ENCODE data around the gene UBAC1.

- no peak for TF ChIP-seq POLR2A (IDR thresholded peaks at IDR 0.05; ENCODE audit: low read depth, low read length)
- no peak for TF ChIP-seq TAF1 (IDR thresholded peaks at IDR 0.05; ENCODE audit: borderline replicate concordance, low read depth, low read length)
These were observed 41.0 kb upstream of the UBAC1 start for GRCh38 chr9:136002215-136002614.

Data from GM12892 (cell line).